GM12801 (cell line): ENCODE results near the gene EPHA7.

Source experiments
- CTCF ChIP-seq: IDR thresholded peaks from one replicate; pipeline ENCODE4 v1.5.1; 2011; ENCODE audit warnings: control low read depth; ENCODE audit not compliant: insufficient read length; ENCODE audit errors: extremely low read depth

EPHA7 gene

GRCh38 chr6:93416571-93417420 is 2.6 kb downstream of the EPHA7 start:
- no peak for TF ChIP-seq CTCF

GRCh38 chr6:93413190-93413589 is 6.2 kb downstream of the EPHA7 start:
- TF ChIP-seq CTCF, result no peak

GRCh38 chr6:93412452-93412851 is 6.9 kb downstream of the EPHA7 start:
- TF ChIP-seq CTCF, result no peak

GRCh38 chr6:93407186-93407585 is 12.2 kb downstream of the EPHA7 start:
- TF ChIP-seq CTCF, result no peak

GRCh38 chr6:93403390-93403789 is 16.0 kb downstream of the EPHA7 start:
- no peak for TF ChIP-seq CTCF

- no peak for TF ChIP-seq CTCF
Observed at GRCh38 chr6:93398723-93399122, 20.6 kb downstream of the EPHA7 start.

GRCh38 chr6:93394471-93394870 is 24.9 kb downstream of the EPHA7 start:
- no peak for TF ChIP-seq CTCF
